ENCODE results near the gene RBPMS2. TPM values are rescaled to one million over a fixed set of nuclear protein-coding genes. Genes with fewer than 3 reads are reported as not detected.

RBPMS2 gene
- total RNA-seq, 1 experiment from 2014 or later: 0.16 TPM

- no peak for TF ChIP-seq CTCF (IDR thresholded peaks at IDR 0.05; ENCODE audit: unreplicated experiment)
- Mint-ChIP-seq H3K9me3 (ENCODE audit: unreplicated experiment) (no peaks in the 10 kb centered on the region), H3K27me3 (ENCODE audit: insufficient read depth, unreplicated experiment) (no peaks in the 10 kb centered on the region), H3K36me3 (ENCODE audit: insufficient read depth, unreplicated experiment) (no peaks in the 10 kb centered on the region), H3K4me1 (ENCODE audit: insufficient read depth, unreplicated experiment) (no peaks in the 10 kb centered on the region), H3K4me3 (ENCODE audit: unreplicated experiment) (no peak overlapping the region), H3K27ac (ENCODE audit: low read depth, unreplicated experiment) (no peak overlapping the region)
- CTCF ChIA-PET: interaction anchor here (1.4 kb wide), 2 partner anchors 15 to 18 kb away, joined by 7 read pairs; no protein-coding TSS in a partner anchor
- intact Hi-C loops (cut with micrococcal nuclease): no loop called here
- no peak for DNase-seq (ENCODE audit: unreplicated experiment)
- BruUV-seq (replicated peaks): no TSS peak
- POLR2A ChIA-PET: no interaction called here
Measured at GRCh38 chr15:64712353-64712752, 63.0 kb downstream of the RBPMS2 start.

GRCh38 chr15:64710676-64711428 lies 64.5 kb downstream of the RBPMS2 start:
- POLR2A ChIA-PET: no interaction called here
- no peak for DNase-seq (ENCODE audit: unreplicated experiment)
- no TSS peak for BruUV-seq (replicated peaks)
- Mint-ChIP-seq H3K4me3 (ENCODE audit: unreplicated experiment) (no peak overlapping the region), H3K36me3 (ENCODE audit: insufficient read depth, unreplicated experiment) (no peaks in the 10 kb centered on the region), H3K27ac (ENCODE audit: low read depth, unreplicated experiment) (no peak overlapping the region), H3K27me3 (ENCODE audit: insufficient read depth, unreplicated experiment) (no peaks in the 10 kb centered on the region), H3K9me3 (ENCODE audit: unreplicated experiment) (no peaks in the 10 kb centered on the region), H3K4me1 (ENCODE audit: insufficient read depth, unreplicated experiment) (no peaks in the 10 kb centered on the region)
- intact Hi-C loops (cut with micrococcal nuclease): no loop called here
- TF ChIP-seq CTCF (IDR thresholded peaks at IDR 0.05; ENCODE audit: unreplicated experiment): no peak
- CTCF ChIA-PET: interaction anchor here (0.7 to 1.3 kb wide), 2 partner anchors 17 to 292 kb away, joined by 3 to 11 read pairs; no protein-coding TSS in a partner anchor

GRCh38 chr15:64706011-64706911 lies 69.1 kb downstream of the RBPMS2 start:
- H3K27me3 Mint-ChIP-seq (ENCODE audit: insufficient read depth, unreplicated experiment): no peaks in the 10 kb centered on the region
- ChIA-PET CTCF (interaction anchor here (0.7 to 2.7 kb wide), 4 partner anchors 11 to 106 kb away, joined by 3 to 17 read pairs (median 7); no protein-coding TSS in a partner anchor), POLR2A (interaction anchor here (0.7 to 1.5 kb wide), 2 partner anchors 14 to 119 kb away, joined by 4 read pairs; partner anchors contain the start of gene PIF1)
- H3K27ac Mint-ChIP-seq (ENCODE audit: low read depth, unreplicated experiment): no peak overlapping the region
- peaks cover 16% of the 10 kb centered on the region for H3K4me1 Mint-ChIP-seq (ENCODE audit: insufficient read depth, unreplicated experiment)
- no peak for DNase-seq (ENCODE audit: unreplicated experiment)
- TF ChIP-seq CTCF (IDR thresholded peaks at IDR 0.05; ENCODE audit: unreplicated experiment): no peak
- no peak overlapping the region for H3K4me3 Mint-ChIP-seq (ENCODE audit: unreplicated experiment)
- H3K9me3 Mint-ChIP-seq (ENCODE audit: unreplicated experiment): no peaks in the 10 kb centered on the region
- no TSS peak for BruUV-seq (replicated peaks)
- H3K36me3 Mint-ChIP-seq (ENCODE audit: insufficient read depth, unreplicated experiment): peaks cover 6% of the 10 kb centered on the region
- intact Hi-C loops (cut with micrococcal nuclease): no loop called here

GRCh38 chr15:64705006-64705405 lies 70.4 kb downstream of the RBPMS2 start:
- no peak overlapping the region for H3K27ac Mint-ChIP-seq (ENCODE audit: low read depth, unreplicated experiment)
- no peak for DNase-seq (ENCODE audit: unreplicated experiment)
- BruUV-seq (replicated peaks): no TSS peak
- no peak overlapping the region for H3K4me3 Mint-ChIP-seq (ENCODE audit: unreplicated experiment)
- no peaks in the 10 kb centered on the region for H3K27me3 Mint-ChIP-seq (ENCODE audit: insufficient read depth, unreplicated experiment)
- ChIA-PET CTCF (interaction anchor here (0.9 to 1.7 kb wide), 6 partner anchors 9 to 105 kb away, joined by 3 to 10 read pairs (median 5); no protein-coding TSS in a partner anchor), POLR2A (interaction anchor here (0.8 to 1.5 kb wide), 3 partner anchors 12 to 20 kb away, joined by 3 to 4 read pairs (median 4); no protein-coding TSS in a partner anchor)
- intact Hi-C loops (cut with micrococcal nuclease): no loop called here
- TF ChIP-seq CTCF (IDR thresholded peaks at IDR 0.05; ENCODE audit: unreplicated experiment): no peak
- H3K4me1 Mint-ChIP-seq (ENCODE audit: insufficient read depth, unreplicated experiment): peaks cover 28% of the 10 kb centered on the region
- no peaks in the 10 kb centered on the region for H3K9me3 Mint-ChIP-seq (ENCODE audit: unreplicated experiment)
- H3K36me3 Mint-ChIP-seq (ENCODE audit: insufficient read depth, unreplicated experiment): peaks cover 14% of the 10 kb centered on the region

Measured in MCF 10A (cell line).